Measurements from ENCODE around the gene PYGO1.
"Not testable (repeated sequence)": the region's sequence is repeated elsewhere in the genome, so short reads cannot be mapped to it uniquely, and the experiment has no call there.

Gene PYGO1

GRCh38 chr15:55505407-55505806 lies 82.7 kb downstream of the PYGO1 start:
- DNase-seq (ENCODE audit: low spot score), result not testable (repeated sequence)

DNA sequence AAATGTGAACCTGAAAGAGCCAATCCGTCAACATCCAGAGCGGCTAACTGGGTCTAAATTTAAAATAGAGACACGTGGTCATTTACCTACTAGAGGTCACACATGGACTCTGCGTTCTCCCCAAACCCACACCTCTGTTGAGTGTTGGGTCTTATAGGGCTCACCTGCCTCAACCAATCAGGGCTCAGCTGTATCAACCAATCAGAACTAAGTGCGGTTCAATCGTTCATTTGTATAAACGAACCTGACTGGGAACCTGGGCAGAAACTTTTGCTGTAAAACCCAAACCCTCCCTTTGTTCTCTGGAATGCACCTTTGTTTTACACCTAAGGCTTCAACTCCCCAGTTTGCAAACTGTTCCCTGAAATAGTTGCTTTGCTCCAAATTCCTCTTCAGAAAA lies 89.0 kb downstream of the PYGO1 start:
- no peak for DNase-seq (ENCODE audit: low spot score)

GRCh38 chr15:55498109-55498938 lies 89.8 kb downstream of the PYGO1 start:
- DNase-seq (ENCODE audit: low spot score), result peak; percentile 97

DNA sequence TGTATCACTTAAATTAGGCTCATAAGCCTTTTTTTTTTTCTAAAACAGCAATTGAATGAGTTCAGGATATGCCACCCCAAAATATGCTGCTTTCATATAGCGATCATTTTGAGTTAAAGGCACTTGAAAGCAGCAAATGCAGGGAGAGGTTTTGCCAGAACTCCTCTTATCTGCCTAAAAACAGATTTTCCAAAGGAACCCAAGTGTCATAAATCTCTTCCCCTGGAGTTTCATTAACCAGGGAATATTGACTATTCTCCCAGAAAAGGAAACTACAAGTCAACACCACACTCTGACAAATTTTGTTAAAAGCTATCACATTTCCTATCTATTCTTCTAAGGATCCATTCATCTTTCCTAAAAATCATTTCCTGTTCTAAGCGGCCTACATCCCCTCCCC lies 91.4 kb downstream of the PYGO1 start:
- DNase-seq (ENCODE audit: low spot score), result no peak

GRCh38 chr15:55494931-55495330 lies 93.2 kb downstream of the PYGO1 start:
- DNase-seq (ENCODE audit: low spot score), result no peak

DNA sequence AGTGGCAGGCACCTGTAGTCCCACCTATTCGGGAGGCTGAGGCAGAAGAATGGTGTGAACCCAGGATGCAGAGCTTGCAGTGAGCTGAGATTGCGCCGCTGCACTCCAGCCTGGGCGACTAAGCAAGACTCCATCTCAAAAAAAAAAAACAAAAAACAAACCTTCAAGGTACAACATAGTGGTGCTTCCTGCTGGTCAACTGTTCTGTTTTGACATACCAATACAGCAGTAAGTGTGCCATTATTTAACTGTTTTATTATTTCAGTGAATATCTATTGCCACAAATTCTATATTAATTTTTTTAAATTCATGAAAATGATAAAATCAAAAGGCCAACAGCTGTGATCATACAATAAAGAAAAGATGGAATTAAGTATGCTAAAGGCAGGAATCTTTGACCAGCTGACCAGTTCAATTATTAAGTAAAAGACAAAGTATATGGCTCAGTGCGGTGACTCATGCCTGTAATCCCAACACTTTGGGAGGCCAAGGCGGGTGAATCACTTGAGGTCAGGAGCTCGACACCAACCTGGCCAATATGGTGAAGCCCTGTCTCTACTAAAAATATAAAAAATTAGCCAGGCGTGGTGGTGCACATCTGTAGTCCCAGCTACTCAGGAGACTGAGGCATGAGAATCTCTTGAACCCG lies 99.1 kb downstream of the PYGO1 start:
- peak; percentile 14 for DNase-seq (ENCODE audit: low spot score)
